Neuronal stem cell (in vitro differentiated cells): Measurements from ENCODE around the gene TMEM203.
A peak's percentile ranks its signal among the peaks of the same experiment; 100 is the strongest.

ENCODE experiments used
- DNase-seq: peaks from one replicate; pipeline ENCODE4 v3.0.0-alpha.2; 2013; ENCODE audit warnings: low spot score
- H2AFZ ChIP-seq: one replicate; pipeline ENCODE4 v1.6.1; 2013; ENCODE audit warnings: mild to moderate bottlenecking, low read length, inconsistent platforms
- H2AK5ac ChIP-seq: 2 replicates; pipeline ENCODE4 v1.6.1; 2013; ENCODE audit warnings: low read depth, mild to moderate bottlenecking, inconsistent platforms, low read length, moderate library complexity, mixed read lengths
- H2BK120ac ChIP-seq: 2 replicates; pipeline ENCODE4 v1.6.1; 2013; ENCODE audit warnings: low read depth, mild to moderate bottlenecking, inconsistent platforms, low read length, moderate library complexity, mixed read lengths
- H2BK12ac ChIP-seq: one replicate; pipeline ENCODE4 v1.6.1; 2013; ENCODE audit warnings: low read length, inconsistent platforms
- H2BK15ac ChIP-seq: 2 replicates; pipeline ENCODE4 v1.6.1; 2013; ENCODE audit warnings: mild to moderate bottlenecking, low read length, inconsistent platforms, mixed read lengths
- H2BK5ac ChIP-seq: one replicate; pipeline ENCODE4 v1.6.1; 2013; ENCODE audit warnings: inconsistent platforms, mild to moderate bottlenecking, low read length, moderate library complexity
- H3K14ac ChIP-seq: one replicate; pipeline ENCODE4 v1.6.1; 2013; ENCODE audit warnings: low read length, inconsistent platforms
- H3K18ac ChIP-seq: 2 replicates; pipeline ENCODE4 v1.6.1; 2013; ENCODE audit warnings: low read length, inconsistent platforms
- H3K23ac ChIP-seq: 2 replicates; pipeline ENCODE4 v1.6.1; 2013; ENCODE audit warnings: low read depth, mild to moderate bottlenecking, mixed read lengths, low read length, inconsistent platforms; ENCODE audit not compliant: poor library complexity
- H3K27ac ChIP-seq: replicated peaks from 3 replicates; pipeline ENCODE4 v1.5.1; 2013; ENCODE audit warnings: low read length, inconsistent platforms
- H3K27me3 ChIP-seq, 3 experiments: 2 replicates each; pipeline ENCODE4 v1.6.1; 2013; ENCODE audit warnings: low read length in 3 of 3, mild to moderate bottlenecking in 2 of 3, inconsistent platforms in 1 of 3, low read depth in 1 of 3, mixed read lengths in 1 of 3, moderate library complexity in 1 of 3; ENCODE audit not compliant: control insufficient read depth in 3 of 3, insufficient read depth in 3 of 3
- H3K36me3 ChIP-seq, 2 donors: replicated peaks in 1 of 2; 2 replicates each; pipeline ENCODE4 v1.6.1; 2013; ENCODE audit warnings: low read length in 2 of 2; ENCODE audit not compliant: control insufficient read depth in 2 of 2, insufficient read depth in 2 of 2
- H3K4ac ChIP-seq: 2 replicates; pipeline ENCODE4 v1.6.1; 2013; ENCODE audit warnings: inconsistent platforms, mild to moderate bottlenecking, low read length, moderate library complexity
- H3K4me1 ChIP-seq, 2 donors: 1 replicate in 1 of 2; 2 replicates in 1 of 2; pipeline ENCODE4 v1.6.1; 2013; ENCODE audit warnings: low read length in 2 of 2, low read depth in 1 of 2; ENCODE audit not compliant: control insufficient read depth in 2 of 2, insufficient read depth in 1 of 2
- H3K4me2 ChIP-seq: one replicate; pipeline ENCODE4 v1.6.1; 2013; ENCODE audit warnings: mild to moderate bottlenecking, low read length, inconsistent platforms; ENCODE audit not compliant: insufficient read depth, poor library complexity, severe bottlenecking
- H3K4me3 ChIP-seq, 2 donors: 2 replicates each; pipeline ENCODE4 v1.5.1; 2013; ENCODE audit warnings: low read length in 2 of 2, mild to moderate bottlenecking in 2 of 2, inconsistent platforms in 1 of 2, moderate library complexity in 1 of 2
- H3K79me1 ChIP-seq: one replicate; pipeline ENCODE4 v1.6.1; 2013; ENCODE audit warnings: low read depth, mild to moderate bottlenecking, inconsistent platforms, low read length, moderate library complexity
- H3K9ac ChIP-seq: one replicate; pipeline ENCODE4 v1.6.1; 2013; ENCODE audit warnings: mild to moderate bottlenecking, low read depth, low read length, inconsistent platforms; ENCODE audit not compliant: poor library complexity
- H3K9me3 ChIP-seq, 2 donors: replicated peaks in 1 of 2; 2 replicates each; pipeline versions ENCODE3 to v1.6.1; 2013; ENCODE audit warnings: low read length in 2 of 2, mild to moderate bottlenecking in 2 of 2, inconsistent platforms in 1 of 2, low read depth in 1 of 2, mixed read lengths in 1 of 2, moderate library complexity in 1 of 2; ENCODE audit not compliant: control insufficient read depth in 2 of 2, insufficient read depth in 1 of 2
- H4K8ac ChIP-seq: one replicate; pipeline ENCODE4 v1.6.1; 2013; ENCODE audit warnings: low read depth, mild to moderate bottlenecking, inconsistent platforms, low read length, moderate library complexity
- H4K91ac ChIP-seq: one replicate; pipeline ENCODE4 v1.6.1; 2013; ENCODE audit warnings: low read length, low read depth, mild to moderate bottlenecking, inconsistent platforms; ENCODE audit not compliant: poor library complexity
- WGBS, 2 donors: extraction: QIAGEN DNeasy Blood & Tissue Kit; methylation state at CpG; one replicate each; pipeline ENCODE4 v1.1.7; 2013; ENCODE audit warnings: missing lambda C conversion rate in 2 of 2, mixed read lengths in 1 of 2; ENCODE audit not compliant: insufficient read length in 2 of 2, insufficient replicate concordance in 1 of 2; ENCODE audit errors: extremely low coverage in 2 of 2; 5-methylcytosine and 5-hydroxymethylcytosine counted together

Gene TMEM203

DNA sequence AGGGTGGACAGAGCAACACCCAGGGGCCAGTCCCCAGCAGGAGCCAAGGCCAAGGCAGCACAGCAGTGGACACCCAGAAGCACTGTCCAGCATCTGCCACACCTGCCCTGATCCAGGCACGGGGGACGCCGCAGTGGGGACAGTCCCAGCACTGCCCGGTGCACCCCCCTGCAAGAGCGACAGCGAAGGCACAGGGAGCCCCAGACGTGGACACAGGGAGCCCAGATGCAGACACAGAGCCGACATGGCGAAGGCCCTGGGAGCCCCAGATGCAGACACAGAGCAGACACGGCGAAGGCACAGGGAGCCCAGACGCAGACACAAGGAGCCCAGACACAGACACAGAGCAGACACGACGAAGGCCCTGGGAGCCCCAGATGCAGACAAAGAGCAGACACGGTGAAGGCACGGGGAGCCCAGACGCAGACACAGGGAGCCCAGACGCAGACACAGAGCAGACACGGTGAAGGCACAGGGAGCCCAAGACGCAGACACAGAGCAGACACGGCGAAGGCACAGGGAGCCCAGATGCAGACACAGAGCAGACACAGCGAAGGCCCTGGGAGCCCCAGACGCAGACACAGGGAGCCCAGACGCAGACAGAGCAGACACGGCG, 21.4 kb downstream of the TMEM203 start:
- Histone ChIP-seq H3K4me3 (no peak overlapping the region), H3K23ac (peak overlapping the region; percentile 43), H4K8ac (no peak overlapping the region), H2BK120ac (no peak overlapping the region), H3K4ac (no peak overlapping the region), H3K9ac (no peak overlapping the region), H3K27ac (no peak overlapping the region), H3K18ac (no peak overlapping the region), H2BK5ac (no peak overlapping the region), H3K14ac (no peak overlapping the region), H2AK5ac (no peak overlapping the region), H2BK12ac (no peak overlapping the region), H2AFZ (no peak overlapping the region), H3K4me2 (no peak overlapping the region), H3K79me1 (peaks cover 28% of the 10 kb centered on the region), H2BK15ac (no peak overlapping the region), H3K27me3 (peaks cover 0 to 2% (median 0%) of the 10 kb centered on the region in 3 experiments), H4K91ac (no peak overlapping the region), H3K36me3 (peaks cover 34 to 74% of the 10 kb centered on the region in 2 donors), H3K9me3 (no peaks in the 10 kb centered on the region), H3K4me1 (peaks cover 8% of the 10 kb centered on the region in 2 donors)
- no CpG with 5 or more reads among the region's 27 CpGs for WGBS, 2 donors
- no peak for DNase-seq

DNA sequence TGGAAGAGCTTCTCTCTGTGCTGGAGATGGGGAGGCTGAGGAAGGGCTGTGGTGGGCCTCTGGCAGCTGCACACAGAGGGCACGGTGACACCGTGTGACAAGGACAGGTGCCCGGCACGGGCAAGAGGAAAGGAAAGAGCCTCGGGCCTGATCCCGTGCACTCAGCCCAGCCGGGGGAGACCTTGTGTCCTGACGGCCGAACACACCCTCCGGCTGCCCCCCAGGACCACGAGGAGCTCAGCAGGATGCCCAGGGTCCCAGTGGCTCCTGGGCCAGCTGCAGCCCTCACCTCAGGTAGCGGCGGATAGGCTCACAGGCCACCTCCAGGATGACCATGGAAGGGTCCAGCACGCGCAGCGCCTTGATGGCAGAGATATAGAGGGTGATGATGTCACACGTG, 22.6 kb downstream of the TMEM203 start:
- peaks cover 19% of the 10 kb centered on the region for H3K79me1 ChIP-seq
- H2BK12ac ChIP-seq: no peak overlapping the region
- H2AFZ ChIP-seq: no peak overlapping the region
- no CpG with 5 or more reads among the region's 17 CpGs for WGBS, 2 donors
- H2BK15ac ChIP-seq: no peak overlapping the region
- H3K36me3 ChIP-seq: peaks cover 34 to 79% of the 10 kb centered on the region in 2 donors
- H3K23ac ChIP-seq: no peak overlapping the region
- H3K4me1 ChIP-seq: peaks cover 6% of the 10 kb centered on the region in 2 donors
- no peak overlapping the region for H4K8ac ChIP-seq
- no peak overlapping the region for H3K14ac ChIP-seq
- no peaks in the 10 kb centered on the region for H3K27me3 ChIP-seq
- no peak overlapping the region for H4K91ac ChIP-seq
- H3K18ac ChIP-seq: no peak overlapping the region
- H2BK5ac ChIP-seq: no peak overlapping the region
- no peak overlapping the region for H3K9ac ChIP-seq
- H3K4me3 ChIP-seq: peak overlapping the region in 1 of 2 donors; percentile 53
- no peak overlapping the region for H3K4me2 ChIP-seq
- no peak overlapping the region for H2BK120ac ChIP-seq
- no peak overlapping the region for H2AK5ac ChIP-seq
- H3K4ac ChIP-seq: no peak overlapping the region
- H3K9me3 ChIP-seq: no peaks in the 10 kb centered on the region
- no peak for DNase-seq
- no peak overlapping the region for H3K27ac ChIP-seq

DNA sequence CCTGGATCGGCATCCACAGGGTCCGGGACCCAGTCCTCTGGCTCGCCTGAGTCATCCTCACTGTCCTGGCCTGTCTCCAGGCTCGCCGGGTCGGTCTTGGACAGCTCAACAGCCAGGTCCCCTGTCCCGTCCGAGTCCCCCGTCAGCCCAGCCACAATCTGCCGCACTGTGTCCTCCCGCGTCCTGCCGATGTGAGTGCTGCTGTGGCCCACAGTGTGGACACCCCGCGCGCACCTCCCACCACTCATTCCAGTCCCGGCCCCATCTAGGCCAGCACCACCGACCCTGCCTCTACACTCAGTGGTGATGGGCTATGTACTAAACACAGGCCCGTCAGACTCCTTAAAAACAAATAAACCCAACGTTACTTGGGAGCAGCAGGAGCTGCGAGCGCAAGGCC, 23.8 kb downstream of the TMEM203 start:
- Histone ChIP-seq H2AK5ac (no peak overlapping the region), H3K36me3 (peaks cover 32 to 76% of the 10 kb centered on the region in 2 donors), H2BK12ac (no peak overlapping the region)

DNA sequence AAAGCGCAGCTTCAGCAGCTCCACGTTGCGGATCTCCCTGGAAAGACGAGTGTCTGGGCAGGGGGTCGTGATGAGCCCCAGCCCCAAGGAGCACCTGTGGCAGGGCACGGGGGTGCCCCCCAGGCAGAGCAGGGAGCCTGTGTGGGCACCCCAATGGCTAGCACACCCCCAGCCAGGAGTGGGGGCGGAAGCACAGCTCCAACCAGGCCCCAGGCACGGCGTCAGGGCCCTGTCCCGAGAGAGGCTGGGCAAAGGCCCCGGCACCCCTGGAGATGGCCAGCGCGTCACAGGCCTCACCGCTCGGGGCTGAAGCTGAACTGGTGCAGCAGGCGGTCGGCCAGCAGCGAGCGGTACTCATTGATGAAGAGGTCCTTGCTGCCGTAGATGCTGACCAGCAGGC, 25.0 kb downstream of the TMEM203 start:
- Histone ChIP-seq H3K79me1 (peaks cover 7% of the 10 kb centered on the region), H3K27me3 (peaks cover 0 to 1% (median 0%) of the 10 kb centered on the region in 3 experiments), H3K9me3 (no peaks in the 10 kb centered on the region), H2AK5ac (no peak overlapping the region), H2BK5ac (no peak overlapping the region), H3K4ac (no peak overlapping the region), H3K27ac (no peak overlapping the region), H4K91ac (no peak overlapping the region), H3K18ac (no peak overlapping the region), H3K4me1 (no peaks in the 10 kb centered on the region), H2BK12ac (no peak overlapping the region), H3K9ac (no peak overlapping the region), H3K4me2 (no peak overlapping the region), H3K14ac (no peak overlapping the region), H2AFZ (no peak overlapping the region), H3K36me3 (peaks cover 29 to 69% of the 10 kb centered on the region in 2 donors), H4K8ac (no peak overlapping the region), H3K23ac (peak overlapping the region; percentile 65), H2BK15ac (no peak overlapping the region), H2BK120ac (no peak overlapping the region), H3K4me3 (no peak overlapping the region)
- no CpG with 5 or more reads among the region's 20 CpGs for WGBS, 2 donors
- no peak for DNase-seq

More for the DNA sequence above, 23.8 kb downstream of the TMEM203 start:
- Histone ChIP-seq H2AFZ (no peak overlapping the region), H3K27ac (no peak overlapping the region), H4K91ac (no peak overlapping the region), H2BK120ac (no peak overlapping the region), H3K14ac (no peak overlapping the region), H4K8ac (peak overlapping the region; percentile 65), H3K79me1 (peaks cover 13% of the 10 kb centered on the region), H3K4ac (no peak overlapping the region), H3K18ac (no peak overlapping the region), H3K9me3 (no peaks in the 10 kb centered on the region), H3K4me3 (no peak overlapping the region), H3K27me3 (no peaks in the 10 kb centered on the region), H3K9ac (peak overlapping the region; percentile 70), H3K4me1 (no peaks in the 10 kb centered on the region), H2BK15ac (no peak overlapping the region), H2BK5ac (peak overlapping the region; percentile 87), H3K4me2 (no peak overlapping the region), H3K23ac (peak overlapping the region; percentile 65)
- no peak for DNase-seq
- no CpG with 5 or more reads among the region's 22 CpGs for WGBS, 2 donors
